ENCODE measurements around the gene RIT1.

Gene RIT1

DNA sequence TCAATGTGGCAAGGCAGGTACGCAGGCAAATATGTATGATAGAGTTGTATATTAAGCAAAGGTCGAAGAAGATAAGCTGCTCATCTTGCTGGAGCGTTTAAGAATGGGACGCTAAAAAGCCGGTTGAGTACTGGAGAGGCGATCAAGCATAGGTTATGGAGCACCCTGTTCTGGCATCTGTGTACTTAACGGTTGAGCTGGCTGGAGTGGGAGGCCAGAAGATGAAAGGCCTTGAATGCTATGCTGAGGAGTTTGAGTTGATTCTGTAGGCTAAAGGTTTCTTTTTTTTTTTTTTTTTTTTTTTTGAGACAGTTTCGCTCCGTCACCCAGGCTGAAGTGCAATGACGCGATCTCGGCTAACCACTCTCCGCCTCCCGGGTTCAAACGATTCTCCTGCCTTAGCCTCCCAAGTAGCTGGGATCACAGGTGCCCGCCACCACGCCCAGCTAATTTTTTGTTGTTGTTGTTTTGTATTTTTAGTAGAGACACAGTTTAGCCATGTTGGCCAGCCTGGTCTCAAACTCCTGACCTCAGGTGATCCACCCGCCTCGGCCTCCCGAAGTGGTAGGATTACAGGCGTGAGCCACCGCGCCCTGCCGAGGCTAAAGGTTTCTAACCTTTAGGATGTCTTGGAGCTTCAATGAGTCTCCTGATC, 23.9 kb upstream of the RIT1 start:
- Histone ChIP-seq H3K4me1 (peaks cover under 1% of the 10 kb centered on the region), H3K4me3 (ENCODE audit: low read depth, low read length) (peak overlapping the region; percentile 100), H3K9me3 (no peaks in the 10 kb centered on the region), H3K27me3 (no peaks in the 10 kb centered on the region), H3K36me3 (peaks cover 37% of the 10 kb centered on the region)
- TF ChIP-seq, protein P1, sequence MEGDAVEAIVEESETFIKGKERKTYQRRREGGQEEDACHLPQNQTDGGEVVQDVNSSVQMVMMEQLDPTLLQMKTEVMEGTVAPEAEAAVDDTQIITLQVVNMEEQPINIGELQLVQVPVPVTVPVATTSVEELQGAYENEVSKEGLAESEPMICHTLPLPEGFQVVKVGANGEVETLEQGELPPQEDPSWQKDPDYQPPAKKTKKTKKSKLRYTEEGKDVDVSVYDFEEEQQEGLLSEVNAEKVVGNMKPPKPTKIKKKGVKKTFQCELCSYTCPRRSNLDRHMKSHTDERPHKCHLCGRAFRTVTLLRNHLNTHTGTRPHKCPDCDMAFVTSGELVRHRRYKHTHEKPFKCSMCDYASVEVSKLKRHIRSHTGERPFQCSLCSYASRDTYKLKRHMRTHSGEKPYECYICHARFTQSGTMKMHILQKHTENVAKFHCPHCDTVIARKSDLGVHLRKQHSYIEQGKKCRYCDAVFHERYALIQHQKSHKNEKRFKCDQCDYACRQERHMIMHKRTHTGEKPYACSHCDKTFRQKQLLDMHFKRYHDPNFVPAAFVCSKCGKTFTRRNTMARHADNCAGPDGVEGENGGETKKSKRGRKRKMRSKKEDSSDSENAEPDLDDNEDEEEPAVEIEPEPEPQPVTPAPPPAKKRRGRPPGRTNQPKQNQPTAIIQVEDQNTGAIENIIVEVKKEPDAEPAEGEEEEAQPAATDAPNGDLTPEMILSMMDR (IDR thresholded peaks at IDR 0.05; ENCODE audit: low read depth, low read length) = no peak
- no peak for DNase-seq

DNA sequence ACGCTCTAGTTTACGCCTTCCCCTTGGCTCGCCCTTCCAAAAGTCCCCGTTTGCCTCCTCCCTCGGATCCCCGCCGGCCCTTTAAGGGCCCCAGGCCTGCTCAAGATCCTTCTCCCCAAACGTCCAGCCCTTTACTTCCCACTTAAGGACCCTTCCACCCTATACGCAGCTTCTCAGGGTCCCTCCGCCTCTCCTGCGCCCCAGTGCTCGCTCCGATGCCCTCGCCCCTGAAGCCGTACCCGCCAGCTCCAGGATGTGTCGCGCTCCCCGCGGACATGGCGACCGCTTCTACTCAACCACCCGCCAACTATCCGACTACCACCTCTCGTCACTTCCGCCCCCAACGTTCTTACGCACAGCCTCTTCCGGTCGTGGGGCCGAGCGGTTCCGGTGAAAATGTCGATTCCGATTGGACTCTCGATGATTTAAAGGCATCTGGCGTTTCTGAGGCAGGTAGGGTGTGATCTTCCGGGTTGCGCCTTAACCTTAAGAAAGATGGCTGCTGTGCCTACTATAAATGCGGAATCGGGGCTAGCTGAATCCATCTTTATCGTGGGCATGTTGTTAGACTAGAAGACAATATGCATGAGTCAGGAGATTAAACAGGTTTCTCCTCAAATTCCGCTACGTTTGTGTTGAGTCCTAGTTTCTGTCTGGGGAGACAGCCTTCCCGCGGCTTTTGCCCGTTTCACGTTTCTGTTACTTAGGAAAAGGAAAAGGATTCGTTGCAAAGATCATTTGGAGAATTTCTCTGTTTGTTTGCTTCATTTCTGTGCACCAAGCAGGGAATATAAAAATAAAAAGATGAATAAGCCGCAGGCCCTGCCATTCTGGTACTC, 23.2 kb upstream of the RIT1 start, which contains the start of gene KHDC4:
KHDC4 (minus strand) TSS at position 317 of the 839 bp plus-strand sequence; CDS start at position 277, 40 bp downstream.
- TF ChIP-seq, protein P1 (IDR thresholded peaks at IDR 0.05; ENCODE audit: low read depth, low read length) = peak; percentile 13; the same call in 1 of the 2 replicates
- peak; percentile 96 for DNase-seq
- Histone ChIP-seq H3K9me3 (no peaks in the 10 kb centered on the region), H3K36me3 (peaks cover 45% of the 10 kb centered on the region), H3K4me3 (ENCODE audit: low read depth, low read length) (peak within 1 kb of the TSS; percentile 100), H3K4me1 (no peaks in the 10 kb centered on the region; the same call in 1 of the 2 replicates), H3K27me3 (no peaks in the 10 kb centered on the region)

DNA sequence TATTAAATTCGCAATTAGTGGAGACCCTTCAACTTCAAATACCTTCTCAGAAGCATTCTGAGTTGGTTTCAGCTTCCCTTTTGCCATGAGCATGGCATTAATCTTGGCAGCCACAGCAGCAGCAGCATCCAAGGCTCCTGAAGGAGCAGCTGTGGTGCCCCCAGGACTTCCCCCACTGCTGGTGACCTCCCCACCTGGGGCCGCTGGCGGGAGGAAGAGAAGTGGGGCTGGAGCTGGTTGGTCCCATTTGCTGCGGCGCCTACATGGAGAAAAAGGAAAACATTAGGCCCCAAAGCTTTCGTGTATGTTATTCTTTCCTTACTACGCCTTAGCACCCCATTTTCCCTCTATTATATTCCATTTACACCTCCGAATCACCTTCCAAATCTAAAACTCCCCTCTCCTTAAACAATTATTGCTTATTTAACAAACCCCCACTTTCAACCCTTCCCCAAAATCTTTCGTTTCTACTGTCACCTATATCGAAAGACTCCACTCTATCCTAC, 22.5 kb upstream of the RIT1 start:
- H3K36me3 ChIP-seq = peaks cover 52% of the 10 kb centered on the region
- no peaks in the 10 kb centered on the region; the same call in 1 of the 2 replicates for H3K4me1 ChIP-seq
- DNase-seq = no peak
- H3K9me3 ChIP-seq = no peaks in the 10 kb centered on the region
- H3K4me3 ChIP-seq (ENCODE audit: low read depth, low read length) = peak overlapping the region; percentile 100
- TF ChIP-seq, protein P1 (IDR thresholded peaks at IDR 0.05; ENCODE audit: low read depth, low read length) = no peak
- no peaks in the 10 kb centered on the region for H3K27me3 ChIP-seq

DNA sequence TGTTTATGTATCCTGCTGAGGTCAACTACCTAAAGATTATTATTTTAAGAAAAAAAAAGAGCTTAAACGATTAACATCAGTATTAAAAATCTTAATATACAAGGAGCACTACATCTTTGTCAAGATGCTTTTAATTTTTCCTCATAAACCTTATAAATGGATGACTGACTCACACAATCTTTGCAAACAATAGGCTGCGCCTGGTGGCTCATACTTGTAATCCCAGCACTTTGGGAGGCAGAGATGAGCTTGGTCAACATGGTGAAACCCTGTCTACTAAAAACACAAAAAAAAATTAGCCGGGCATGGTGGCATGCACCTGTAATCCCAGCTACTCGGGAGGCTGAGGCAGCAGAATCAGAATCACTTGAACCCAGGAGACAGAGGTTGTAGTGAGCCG, 21.3 kb upstream of the RIT1 start:
- no peak overlapping the region; the same call in 1 of the 2 replicates for H3K4me3 ChIP-seq (ENCODE audit: low read depth, low read length)
- DNase-seq = no peak
- H3K4me1 ChIP-seq = no peaks in the 10 kb centered on the region; the same call in 1 of the 2 replicates
- H3K9me3 ChIP-seq = no peaks in the 10 kb centered on the region
- no peaks in the 10 kb centered on the region for H3K27me3 ChIP-seq
- H3K36me3 ChIP-seq = peaks cover 63% of the 10 kb centered on the region
- TF ChIP-seq, protein P1 (IDR thresholded peaks at IDR 0.05; ENCODE audit: low read depth, low read length) = no peak

DNA sequence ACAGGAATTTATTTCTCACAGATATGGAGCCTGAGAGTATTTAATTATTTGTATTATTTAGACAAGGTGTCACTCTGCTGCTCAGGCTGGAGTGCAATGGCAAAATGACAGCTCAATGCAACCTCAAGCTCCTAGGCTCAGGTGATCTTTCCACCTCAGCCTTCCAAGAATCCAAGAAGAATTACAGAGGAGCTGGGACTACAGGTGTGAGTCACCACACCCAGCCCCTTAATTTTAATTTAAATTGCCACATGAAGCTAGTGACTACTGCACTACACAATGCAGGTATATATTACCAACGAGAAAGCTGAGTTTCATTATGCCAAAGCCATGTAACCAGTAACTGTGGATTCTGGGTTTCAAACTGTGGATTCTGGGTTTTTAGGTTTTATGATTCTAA, 20.9 kb upstream of the RIT1 start:
- DNase-seq = no peak
- Histone ChIP-seq H3K4me3 (ENCODE audit: low read depth, low read length) (peak overlapping the region; percentile 6; the same call in 1 of the 2 replicates), H3K4me1 (no peaks in the 10 kb centered on the region; the same call in 1 of the 2 replicates), H3K27me3 (no peaks in the 10 kb centered on the region), H3K36me3 (peaks cover 67% of the 10 kb centered on the region), H3K9me3 (no peaks in the 10 kb centered on the region)
- TF ChIP-seq, protein P1 (IDR thresholded peaks at IDR 0.05; ENCODE audit: low read depth, low read length) = no peak
